Parathyroid adenoma (tissue), 2 donors: Measurements from ENCODE around the gene PHF12.

Source experiments
- H2AFZ ChIP-seq: fragments of 300-600 bp; sonication (generic); one replicate; pipeline ENCODE4 v1.7.0; 2017; ENCODE audit warnings: antibody characterized with exemption, mild to moderate bottlenecking
- H3K27ac ChIP-seq: fragments of 300-600 bp; sonication (generic); one replicate; pipeline ENCODE4 v1.7.0; 2017
- H3K27me3 ChIP-seq: fragments of 300-600 bp; sonication (generic); one replicate; pipeline ENCODE4 v1.7.0; 2017; ENCODE audit warnings: low read length; ENCODE audit not compliant: control insufficient read depth, insufficient read depth
- H3K36me3 ChIP-seq: fragments of 300-600 bp; sonication (generic); one replicate; pipeline ENCODE4 v1.7.0; 2017; ENCODE audit warnings: low read length; ENCODE audit not compliant: control insufficient read depth, insufficient read depth
- H3K4me1 ChIP-seq: fragments of 300-600 bp; sonication (generic); one replicate; pipeline ENCODE4 v1.7.0; 2017; ENCODE audit warnings: control low read depth
- H3K4me2 ChIP-seq: fragments of 300-600 bp; sonication (generic); one replicate; pipeline ENCODE4 v1.7.0; 2017; ENCODE audit warnings: low read length
- H3K4me3 ChIP-seq: fragments of 300-600 bp; sonication (generic); one replicate; pipeline ENCODE4 v1.7.0; 2017; ENCODE audit warnings: low read depth, low read length
- H3K79me2 ChIP-seq: fragments of 300-600 bp; sonication (generic); one replicate; pipeline ENCODE4 v1.7.0; 2017; ENCODE audit warnings: control low read depth
- H3K9ac ChIP-seq: fragments of 300-600 bp; sonication (generic); one replicate; pipeline ENCODE4 v1.7.0; 2017; ENCODE audit warnings: mild to moderate bottlenecking
- H3K9me3 ChIP-seq: fragments of 300-600 bp; sonication (generic); one replicate; pipeline ENCODE4 v1.7.0; 2017; ENCODE audit warnings: low read length; ENCODE audit not compliant: control insufficient read depth
- TF ChIP-seq, protein P1 (sequence below): fragments of 300-600 bp; sonication (generic); IDR thresholded peaks from one replicate; pipeline ENCODE4 v1.7.0; 2017; ENCODE audit warnings: antibody characterized with exemption, mild to moderate bottlenecking
- donor health status: primary hyperparathyroidism.

The PHF12 gene

DNA sequence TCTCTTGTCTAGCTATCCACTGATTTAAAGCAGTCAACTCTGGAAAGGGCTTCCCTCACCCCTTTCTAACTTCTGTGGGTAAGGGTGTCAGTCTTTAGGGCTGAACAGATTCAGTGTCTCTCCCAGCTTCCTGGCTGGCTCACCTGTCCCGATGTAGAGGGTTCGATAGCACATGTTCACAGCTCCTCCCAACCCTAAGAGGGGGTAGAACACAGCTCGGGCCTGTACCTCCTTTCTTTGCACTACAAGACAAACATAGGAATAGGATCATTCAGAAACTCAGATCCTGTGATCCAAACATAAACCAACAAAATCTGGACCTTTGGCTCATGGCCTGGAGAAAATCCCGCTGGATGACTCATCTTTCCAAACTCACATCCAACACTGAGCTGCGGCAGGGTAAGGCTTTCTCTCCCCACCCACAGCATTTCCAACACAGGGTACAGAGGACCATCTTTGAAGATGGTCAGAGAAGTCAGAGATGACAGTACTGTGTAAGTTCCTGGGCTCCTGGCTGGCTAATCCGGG is 42.6 kb downstream of the PHF12 start:
- Histone ChIP-seq H3K9me3 (no peaks in the 10 kb centered on the region), H3K27me3 (no peaks in the 10 kb centered on the region), H2AFZ (no peak overlapping the region), H3K4me2 (no peak overlapping the region), H3K36me3 (no peaks in the 10 kb centered on the region), H3K4me1 (no peaks in the 10 kb centered on the region), H3K9ac (no peak overlapping the region), H3K4me3 (no peak overlapping the region), H3K79me2 (peaks cover 8% of the 10 kb centered on the region), H3K27ac (no peak overlapping the region)
- TF ChIP-seq, protein P1, sequence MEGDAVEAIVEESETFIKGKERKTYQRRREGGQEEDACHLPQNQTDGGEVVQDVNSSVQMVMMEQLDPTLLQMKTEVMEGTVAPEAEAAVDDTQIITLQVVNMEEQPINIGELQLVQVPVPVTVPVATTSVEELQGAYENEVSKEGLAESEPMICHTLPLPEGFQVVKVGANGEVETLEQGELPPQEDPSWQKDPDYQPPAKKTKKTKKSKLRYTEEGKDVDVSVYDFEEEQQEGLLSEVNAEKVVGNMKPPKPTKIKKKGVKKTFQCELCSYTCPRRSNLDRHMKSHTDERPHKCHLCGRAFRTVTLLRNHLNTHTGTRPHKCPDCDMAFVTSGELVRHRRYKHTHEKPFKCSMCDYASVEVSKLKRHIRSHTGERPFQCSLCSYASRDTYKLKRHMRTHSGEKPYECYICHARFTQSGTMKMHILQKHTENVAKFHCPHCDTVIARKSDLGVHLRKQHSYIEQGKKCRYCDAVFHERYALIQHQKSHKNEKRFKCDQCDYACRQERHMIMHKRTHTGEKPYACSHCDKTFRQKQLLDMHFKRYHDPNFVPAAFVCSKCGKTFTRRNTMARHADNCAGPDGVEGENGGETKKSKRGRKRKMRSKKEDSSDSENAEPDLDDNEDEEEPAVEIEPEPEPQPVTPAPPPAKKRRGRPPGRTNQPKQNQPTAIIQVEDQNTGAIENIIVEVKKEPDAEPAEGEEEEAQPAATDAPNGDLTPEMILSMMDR = no peak

DNA sequence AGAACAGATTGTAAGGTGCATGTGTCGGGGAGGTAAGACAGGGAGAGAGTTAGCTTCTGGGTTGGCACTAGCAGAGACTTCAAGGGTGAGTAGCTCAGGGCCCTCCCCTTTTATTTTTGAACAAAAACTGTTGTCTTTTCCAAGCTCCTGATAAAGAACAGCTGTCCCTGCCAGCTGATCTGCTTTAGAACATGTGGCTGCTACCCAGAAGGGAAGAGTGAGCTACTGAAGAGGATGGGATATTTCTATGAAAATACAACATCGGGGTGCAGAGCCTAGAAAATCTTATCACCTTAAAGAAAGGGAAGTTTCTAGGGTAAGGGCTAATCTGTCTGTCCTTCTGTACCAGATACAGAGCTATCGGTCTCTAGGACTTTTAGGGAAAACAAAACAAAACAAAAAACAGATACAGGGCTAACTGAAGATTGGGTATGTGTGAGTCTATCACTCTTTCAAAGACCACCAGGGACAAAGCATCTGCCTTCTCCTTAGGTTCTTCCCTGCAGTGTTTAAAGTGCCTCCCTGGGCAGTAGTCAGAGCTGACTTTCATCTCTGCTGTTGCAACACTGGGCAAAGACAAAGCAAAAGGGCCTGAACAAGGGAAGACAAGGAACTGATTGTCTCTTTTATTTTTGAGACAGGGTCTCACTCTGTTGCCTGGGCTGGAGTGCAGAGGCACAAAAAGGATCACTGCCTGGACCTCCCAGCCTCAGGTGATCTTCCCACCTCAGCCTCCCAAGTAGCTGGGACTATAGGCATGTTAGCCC is 43.4 kb downstream of the PHF12 start:
- Histone ChIP-seq H3K9ac (no peak overlapping the region), H3K27me3 (no peaks in the 10 kb centered on the region), H3K36me3 (no peaks in the 10 kb centered on the region), H3K4me1 (no peaks in the 10 kb centered on the region), H3K9me3 (no peaks in the 10 kb centered on the region), H3K79me2 (peaks cover 8% of the 10 kb centered on the region), H3K4me2 (no peak overlapping the region), H2AFZ (no peak overlapping the region), H3K4me3 (no peak overlapping the region), H3K27ac (no peak overlapping the region)
- TF ChIP-seq, protein P1 = no peak

DNA sequence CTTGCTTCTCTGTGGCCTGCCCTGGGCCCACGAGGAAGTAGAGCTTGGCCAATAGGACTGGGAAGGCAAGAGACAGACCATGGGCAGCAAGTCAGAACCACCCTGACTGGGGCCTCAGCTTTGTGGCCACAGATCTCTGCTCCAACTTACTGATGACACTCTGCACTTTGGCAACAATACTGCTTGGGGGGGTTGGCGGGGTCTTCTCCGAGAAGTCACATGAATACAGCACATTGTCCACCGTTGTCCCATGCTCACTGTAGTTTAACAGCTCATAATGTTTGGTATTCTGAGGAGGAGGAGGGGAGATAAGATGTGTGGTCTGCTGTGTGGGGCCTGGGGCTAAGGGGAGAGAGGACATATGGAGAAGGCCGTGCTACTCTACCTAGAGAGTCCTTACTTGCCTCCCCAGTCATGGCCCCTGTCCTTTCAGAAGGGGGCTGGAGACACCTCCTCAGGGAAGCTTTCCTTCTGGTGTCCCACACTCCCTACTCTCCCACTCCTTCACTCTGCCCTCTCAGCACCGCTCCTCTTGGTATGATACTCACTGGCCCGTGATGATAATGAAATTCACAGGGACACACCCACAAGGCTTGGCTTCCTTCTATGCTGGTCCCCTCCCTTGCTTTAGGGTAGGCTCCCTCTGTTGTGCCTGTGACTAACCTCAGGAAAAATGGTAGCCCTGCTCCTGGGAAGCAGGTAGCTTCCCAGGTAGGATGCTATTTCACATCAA is 44.4 kb downstream of the PHF12 start:
- no peaks in the 10 kb centered on the region for H3K4me1 ChIP-seq
- H3K27ac ChIP-seq = no peak overlapping the region
- no peaks in the 10 kb centered on the region for H3K27me3 ChIP-seq
- H3K36me3 ChIP-seq = no peaks in the 10 kb centered on the region
- peaks cover 6% of the 10 kb centered on the region for H3K79me2 ChIP-seq
- H3K4me2 ChIP-seq = no peak overlapping the region
- TF ChIP-seq, protein P1 = no peak
- no peak overlapping the region for H3K4me3 ChIP-seq
- no peak overlapping the region for H2AFZ ChIP-seq
- no peak overlapping the region for H3K9ac ChIP-seq
- no peaks in the 10 kb centered on the region for H3K9me3 ChIP-seq

DNA sequence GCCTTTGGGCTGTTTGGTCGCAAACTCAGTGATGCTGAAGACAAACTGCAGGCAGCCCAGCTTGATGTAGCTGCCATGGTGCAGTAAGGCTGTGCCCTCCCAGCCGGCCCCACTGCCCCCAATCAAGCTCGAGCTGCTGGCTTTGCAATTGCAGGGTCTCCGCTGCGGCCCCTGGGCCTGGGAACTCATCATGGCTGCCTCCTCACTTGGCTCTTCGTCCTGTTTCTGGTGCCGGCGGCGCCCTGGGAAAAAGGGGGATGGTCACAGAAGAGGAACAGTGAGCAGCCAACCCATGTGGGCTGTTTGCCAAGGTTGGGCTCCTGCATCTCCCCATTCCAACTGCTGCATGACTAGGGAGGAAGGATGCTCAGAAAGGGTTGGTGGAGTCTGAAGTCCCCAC is 45.0 kb downstream of the PHF12 start:
- Histone ChIP-seq H3K36me3 (no peaks in the 10 kb centered on the region), H3K4me1 (peaks cover 2% of the 10 kb centered on the region), H3K9me3 (no peaks in the 10 kb centered on the region), H2AFZ (no peak overlapping the region), H3K79me2 (peaks cover 6% of the 10 kb centered on the region), H3K27ac (no peak overlapping the region), H3K4me2 (no peak overlapping the region), H3K4me3 (no peak overlapping the region), H3K27me3 (no peaks in the 10 kb centered on the region), H3K9ac (no peak overlapping the region)
- TF ChIP-seq, protein P1 = no peak
